ENCODE data around the gene FAM217A.
"Not testable (repeated sequence)": the region's sequence is repeated elsewhere in the genome, so short reads cannot be mapped to it uniquely, and the experiment has no call there.

Gene FAM217A

GRCh38 chr6:4091941-4092340 is 13.0 kb upstream of the FAM217A start:
- intact Hi-C loops (cut with DNase I): no loop called here
- no peak for DNase-seq

DNA sequence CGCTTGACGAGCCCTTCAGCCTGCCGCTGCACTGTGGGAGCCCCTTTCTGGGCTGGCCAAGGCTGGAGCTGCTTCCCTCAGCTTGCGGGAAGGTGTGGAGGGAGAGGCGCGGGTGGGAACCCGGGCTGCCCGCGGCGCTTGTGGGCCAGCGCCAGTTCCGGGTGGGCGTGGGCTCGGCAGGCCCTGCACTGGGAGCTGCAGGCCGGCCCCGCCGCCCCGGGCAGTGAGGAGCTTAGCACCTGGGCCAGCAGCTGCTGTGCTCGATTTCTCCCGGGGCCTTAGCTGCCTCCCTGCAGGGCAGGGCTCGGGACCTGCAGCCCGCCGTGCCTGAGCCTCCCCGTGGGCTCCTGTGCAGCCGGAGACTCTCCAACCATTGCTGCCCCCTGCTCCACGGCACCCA is 11.1 kb upstream of the FAM217A start:
- intact Hi-C loops (cut with DNase I); DNase-seq: not testable (repeated sequence)

GRCh38 chr6:4088704-4089103 is 9.8 kb upstream of the FAM217A start:
- intact Hi-C loops (cut with DNase I): no loop called here
- no peak for DNase-seq

GRCh38 chr6:4085332-4085700 is 6.4 kb upstream of the FAM217A start:
- intact Hi-C loops (cut with DNase I): no loop called here

DNA sequence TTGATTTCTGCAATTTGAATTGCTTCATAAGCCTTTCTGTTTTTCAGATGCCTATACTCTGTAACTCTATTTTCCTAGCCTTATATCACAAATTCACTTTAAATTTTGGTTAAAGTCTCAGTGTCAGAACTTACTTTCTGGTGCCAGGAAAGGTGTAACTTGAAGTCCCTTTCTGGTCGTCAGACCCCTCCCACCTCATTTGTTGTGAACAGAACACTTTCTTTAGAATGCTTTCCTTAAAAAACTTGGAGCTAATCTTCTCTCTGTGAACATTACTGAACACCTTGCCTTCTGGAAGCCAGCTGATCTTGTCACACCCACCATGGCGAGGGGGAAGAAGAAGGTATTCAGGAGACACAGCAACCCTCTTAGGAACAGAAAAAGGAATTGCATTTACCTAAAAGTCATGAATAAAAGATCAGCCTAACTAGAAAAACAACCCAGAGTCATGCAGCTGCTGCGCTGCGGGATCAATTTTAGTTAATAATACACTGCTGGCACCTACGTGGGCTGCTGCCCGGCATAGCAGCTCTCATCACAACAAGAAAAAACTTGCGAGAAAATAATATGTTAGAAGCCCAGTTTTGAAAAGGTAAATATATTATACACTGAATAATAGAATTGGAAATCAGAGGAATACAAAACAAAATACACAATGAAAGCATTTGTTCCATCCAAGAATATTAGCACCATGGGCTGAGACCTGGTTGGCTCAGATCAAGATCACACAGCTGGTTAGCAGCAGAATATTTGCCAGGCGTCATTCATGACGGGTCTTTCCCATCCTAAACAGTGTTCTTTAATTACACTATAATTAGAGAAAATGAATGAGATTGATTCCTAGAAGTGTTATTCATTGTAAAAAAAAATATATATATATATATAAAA is 5.8 kb upstream of the FAM217A start:
- intact Hi-C loops (cut with DNase I): no loop called here
- DNase-seq: peak in 40 of 42 donors; percentile 7 to 89 (median 58)

More at GRCh38 chr6:4085332-4085700, 6.4 kb upstream of the FAM217A start:
- DNase-seq: no peak

DNA sequence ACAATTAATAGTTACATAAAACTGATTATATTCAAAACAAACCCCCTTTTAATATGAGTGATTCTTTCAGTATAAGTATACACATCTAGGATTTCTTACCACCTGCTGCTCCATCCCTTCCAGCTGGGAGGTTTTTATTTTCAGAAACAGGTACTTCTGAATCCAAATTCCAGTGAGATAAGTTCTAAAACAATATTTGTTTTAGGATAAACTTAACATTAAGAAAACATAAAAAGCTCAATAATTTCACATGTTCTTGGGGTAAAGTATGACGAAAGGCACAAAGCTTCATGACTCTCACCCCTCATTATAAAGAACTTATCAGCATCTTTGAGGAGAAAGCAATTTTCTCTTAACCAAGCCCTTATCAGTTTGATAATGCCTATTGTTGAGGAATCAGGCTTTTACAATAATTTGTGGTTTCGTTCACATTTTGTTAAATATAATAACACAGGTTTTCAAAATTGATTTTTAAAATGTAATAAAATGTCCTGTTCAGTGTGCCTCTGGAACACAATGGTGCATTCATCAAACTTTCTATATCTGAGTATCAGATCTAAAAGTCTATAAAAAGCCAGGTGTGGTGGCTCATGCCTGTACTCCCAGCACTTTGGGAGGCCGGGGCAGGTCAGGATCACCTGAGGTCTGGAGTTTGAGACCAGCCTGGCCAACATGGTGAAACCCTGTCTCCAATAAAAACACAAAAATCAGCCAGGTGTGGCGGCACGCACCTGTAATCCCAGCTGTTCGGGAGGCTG is 4.3 kb downstream of the FAM217A start:
- no peak for DNase-seq
- intact Hi-C loops (cut with DNase I): no loop called here

- intact Hi-C loops (cut with DNase I): no loop called here
- no peak for DNase-seq
Observed at GRCh38 chr6:4071330-4071729, 7.6 kb downstream of the FAM217A start.

DNA sequence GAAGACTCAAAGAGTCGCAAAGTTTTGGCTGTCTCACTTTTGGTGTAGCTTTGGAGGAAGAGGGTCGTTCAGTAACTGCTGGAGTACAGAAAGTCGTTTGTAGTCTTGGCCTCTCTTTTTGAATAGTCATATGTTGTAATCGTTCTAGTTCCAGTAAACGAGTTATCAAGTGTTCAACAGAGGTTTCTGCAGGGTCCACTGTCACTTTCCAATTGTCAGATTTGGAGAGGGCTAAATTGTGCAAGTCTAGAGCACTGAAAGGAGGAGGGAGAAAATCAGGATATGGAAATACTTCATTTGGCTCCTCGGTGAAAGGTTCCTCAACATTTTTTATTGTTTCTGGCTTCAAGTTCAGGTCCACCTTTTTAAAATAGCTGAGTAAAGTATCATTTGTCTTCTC is 9.7 kb downstream of the FAM217A start:
- no peak for DNase-seq
- intact Hi-C loops (cut with DNase I): no loop called here

- intact Hi-C loops (cut with DNase I): no loop called here
- no peak for DNase-seq
Observed at GRCh38 chr6:4067673-4068072, 11.3 kb downstream of the FAM217A start.

GRCh38 chr6:4066029-4066755 is 12.7 kb downstream of the FAM217A start:
- intact Hi-C loops (cut with DNase I): no loop called here

DNA sequence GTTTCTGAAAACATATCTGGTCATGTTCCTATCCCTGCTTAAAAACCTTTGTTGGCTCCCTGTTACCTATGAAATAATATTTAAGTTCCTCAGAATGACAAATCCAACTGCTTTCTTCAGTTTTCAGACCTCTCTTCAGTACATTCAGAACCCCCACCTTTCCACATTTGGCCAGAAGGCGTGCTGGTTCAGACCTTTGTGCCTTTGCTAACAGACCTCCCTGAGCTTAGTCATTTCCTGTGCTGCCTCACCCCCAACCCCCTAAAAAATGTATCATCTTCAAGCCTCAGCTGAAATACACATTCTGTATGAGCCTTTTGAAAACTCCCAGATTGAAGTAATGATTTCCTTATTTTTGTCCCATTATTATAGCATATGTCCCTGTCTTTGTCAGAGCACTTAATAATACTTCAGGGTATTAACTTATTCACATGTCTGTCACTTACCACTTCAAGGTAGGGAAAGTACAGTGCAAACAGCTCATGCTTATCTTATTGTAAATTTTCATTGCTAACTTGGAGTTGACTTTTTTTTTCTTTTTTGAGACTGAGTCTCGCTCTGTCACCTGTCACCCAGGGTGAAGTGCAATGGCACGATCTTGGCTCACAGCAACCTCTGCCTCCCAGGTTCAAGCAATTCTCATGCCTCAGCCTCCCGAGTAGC is 19.7 kb downstream of the FAM217A start:
- DNase-seq: no peak
- intact Hi-C loops (cut with DNase I): loop anchor here (10.0 kb wide), 1 partner anchor 96 kb away; no protein-coding TSS in a partner anchor

More at GRCh38 chr6:4066029-4066755, 12.7 kb downstream of the FAM217A start:
- DNase-seq: no peak

DNA sequence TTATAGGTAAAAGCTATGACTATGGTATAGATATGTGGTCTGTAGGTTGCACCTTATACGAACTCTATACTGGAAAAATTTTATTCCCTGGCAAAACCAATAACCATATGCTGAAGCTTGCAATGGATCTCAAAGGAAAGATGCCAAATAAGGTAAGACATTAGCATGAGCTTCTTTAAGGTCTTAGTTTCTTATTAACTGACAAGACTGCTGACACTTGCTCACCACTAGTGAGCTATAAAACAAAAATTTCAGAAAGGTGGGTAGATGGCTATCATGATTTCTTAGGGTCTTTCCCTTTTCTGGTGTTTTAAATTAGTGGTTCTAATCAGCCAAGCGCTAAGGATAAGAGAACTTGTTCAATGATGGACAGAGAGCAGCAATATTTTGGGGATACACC is 21.9 kb downstream of the FAM217A start:
- no peak for DNase-seq
- intact Hi-C loops (cut with DNase I): loop anchor here (10.0 kb wide), 1 partner anchor 98 kb away; no protein-coding TSS in a partner anchor

GRCh38 chr6:4055420-4056041 is 23.4 kb downstream of the FAM217A start:
- intact Hi-C loops (cut with DNase I): loop anchor here (10.0 kb wide), 1 partner anchor 99 kb away; no protein-coding TSS in a partner anchor
- peak in 29 of 42 donors; percentile 7 to 75 (median 49) for DNase-seq

DNA sequence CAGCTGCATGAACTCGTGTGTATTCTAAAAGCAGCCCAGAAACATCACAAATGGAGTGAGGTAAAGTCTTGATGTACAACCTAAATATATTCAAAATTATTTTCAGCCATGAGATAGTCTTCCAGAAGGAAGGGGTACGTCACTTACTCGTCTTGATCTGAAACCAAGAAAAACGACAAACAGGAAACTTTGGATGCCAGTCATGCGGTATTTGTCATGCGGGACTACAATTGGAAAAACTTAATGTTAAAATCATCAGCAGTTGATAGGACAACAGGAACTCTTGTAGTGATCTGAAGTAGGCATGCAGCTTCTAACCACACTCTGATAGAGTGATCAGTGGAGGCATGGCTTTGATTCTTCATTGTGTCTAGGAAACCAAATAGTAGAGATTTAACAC is 29.7 kb downstream of the FAM217A start:
- intact Hi-C loops (cut with DNase I): no loop called here
- no peak for DNase-seq

GRCh38 chr6:4041480-4041879 is 37.5 kb downstream of the FAM217A start:
- intact Hi-C loops (cut with DNase I): no loop called here

GRCh38 chr6:4039348-4039747 is 39.6 kb downstream of the FAM217A start:
- intact Hi-C loops (cut with DNase I): no loop called here
- DNase-seq: no peak

More at GRCh38 chr6:4041480-4041879, 37.5 kb downstream of the FAM217A start:
- no peak for DNase-seq

DNA sequence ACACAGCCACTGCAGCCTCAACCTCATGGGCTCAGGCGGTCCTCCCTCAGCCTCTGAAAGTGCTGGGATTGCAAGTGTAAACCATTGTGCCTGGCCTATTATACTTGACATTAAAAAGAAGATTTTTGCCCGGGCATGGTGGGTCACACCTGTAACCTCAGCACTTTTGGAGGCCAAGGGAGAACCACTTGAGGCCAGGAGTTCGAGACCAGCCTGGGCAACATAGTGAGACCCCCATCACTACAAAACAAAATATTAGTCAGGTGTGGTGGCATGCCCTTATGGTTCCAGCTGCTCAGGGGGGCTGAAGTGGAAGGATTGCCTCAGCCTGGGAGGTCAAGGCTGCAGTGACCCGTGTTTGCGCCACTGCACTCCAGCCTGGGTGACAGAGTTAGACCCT is 42.4 kb downstream of the FAM217A start:
- DNase-seq: no peak
- intact Hi-C loops (cut with DNase I): no loop called here

- no peak for DNase-seq
- intact Hi-C loops (cut with DNase I): no loop called here
Observed at GRCh38 chr6:4032475-4032874, 46.5 kb downstream of the FAM217A start.

Measured in head of caudate nucleus (tissue), 42 donors.